ENCODE measurements around the gene NQO1.

NQO1 gene

DNA sequence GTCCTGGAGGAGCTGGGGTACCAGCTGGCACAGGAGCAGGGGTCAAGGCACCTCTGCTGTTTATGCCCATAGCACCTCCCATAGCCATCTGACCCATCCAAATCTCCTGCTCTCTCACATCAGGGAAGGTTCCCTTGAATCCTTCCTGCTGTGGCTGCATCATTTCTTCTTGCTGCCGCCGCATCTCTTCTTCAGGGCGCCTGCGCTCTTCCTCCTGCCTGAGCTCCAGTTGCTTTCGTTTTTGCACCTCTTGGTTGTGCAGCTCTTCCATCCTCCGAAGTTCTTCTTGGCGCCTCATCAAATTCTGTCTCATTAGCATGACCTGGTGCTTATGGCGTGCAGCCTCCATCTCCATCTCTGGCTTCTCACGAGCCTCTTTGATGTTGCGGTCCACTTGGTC is 30.3 kb upstream of the NQO1 start:
- no peak overlapping the region for H3K27ac Mint-ChIP-seq
- H3K36me3 Mint-ChIP-seq (ENCODE audit: low read depth) = peaks cover 10% of the 10 kb centered on the region

DNA sequence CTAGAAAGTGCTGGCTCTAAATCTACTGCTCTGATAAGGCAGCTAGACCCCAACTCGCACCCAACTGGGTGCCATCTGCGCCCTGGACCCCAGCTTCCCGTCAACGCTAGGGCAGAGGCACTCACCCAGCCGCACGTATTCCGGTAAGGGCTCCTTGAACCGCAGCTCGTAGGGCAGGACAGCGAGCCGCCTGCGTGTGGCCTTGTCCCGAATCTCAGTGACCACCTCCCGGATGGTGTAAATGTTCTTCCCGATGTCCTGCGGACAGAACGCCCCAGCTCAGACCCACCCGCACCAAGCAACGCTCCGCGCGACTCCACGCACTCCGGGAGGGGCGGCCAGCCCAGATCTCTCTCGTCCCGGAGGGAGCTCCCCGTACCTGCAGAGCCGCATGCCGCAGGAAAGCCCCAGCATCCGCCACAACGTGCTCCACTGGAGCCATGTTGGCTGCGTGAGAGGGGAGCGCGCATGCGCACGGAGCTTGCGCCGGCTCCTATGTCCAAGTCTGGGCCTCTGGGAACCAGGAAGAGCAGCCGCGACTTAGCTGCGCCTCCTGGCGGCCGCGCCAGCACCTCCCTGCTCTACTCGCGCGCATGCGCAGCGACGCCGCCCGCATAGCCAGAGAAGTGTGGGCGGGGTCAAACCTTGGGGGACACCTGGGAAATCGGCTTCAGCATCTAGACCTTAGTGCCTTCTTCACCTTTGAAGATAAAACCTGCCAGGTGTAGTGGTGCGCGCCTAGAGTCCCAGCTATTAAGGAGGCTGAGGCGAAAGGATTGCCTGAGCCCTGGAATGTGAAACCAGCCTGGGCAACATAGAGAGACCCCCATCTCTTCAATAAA is 28.3 kb upstream of the NQO1 start, which contains the start of gene NOB1:
TSS of gene NOB1 (minus strand) at position 458 of the 842 bp plus-strand sequence. CDS start at position 442, 16 bp downstream.
- H3K4me1 Mint-ChIP-seq = peaks cover 15% of the 10 kb centered on the region
- TF ChIP-seq, protein P1, sequence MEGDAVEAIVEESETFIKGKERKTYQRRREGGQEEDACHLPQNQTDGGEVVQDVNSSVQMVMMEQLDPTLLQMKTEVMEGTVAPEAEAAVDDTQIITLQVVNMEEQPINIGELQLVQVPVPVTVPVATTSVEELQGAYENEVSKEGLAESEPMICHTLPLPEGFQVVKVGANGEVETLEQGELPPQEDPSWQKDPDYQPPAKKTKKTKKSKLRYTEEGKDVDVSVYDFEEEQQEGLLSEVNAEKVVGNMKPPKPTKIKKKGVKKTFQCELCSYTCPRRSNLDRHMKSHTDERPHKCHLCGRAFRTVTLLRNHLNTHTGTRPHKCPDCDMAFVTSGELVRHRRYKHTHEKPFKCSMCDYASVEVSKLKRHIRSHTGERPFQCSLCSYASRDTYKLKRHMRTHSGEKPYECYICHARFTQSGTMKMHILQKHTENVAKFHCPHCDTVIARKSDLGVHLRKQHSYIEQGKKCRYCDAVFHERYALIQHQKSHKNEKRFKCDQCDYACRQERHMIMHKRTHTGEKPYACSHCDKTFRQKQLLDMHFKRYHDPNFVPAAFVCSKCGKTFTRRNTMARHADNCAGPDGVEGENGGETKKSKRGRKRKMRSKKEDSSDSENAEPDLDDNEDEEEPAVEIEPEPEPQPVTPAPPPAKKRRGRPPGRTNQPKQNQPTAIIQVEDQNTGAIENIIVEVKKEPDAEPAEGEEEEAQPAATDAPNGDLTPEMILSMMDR (IDR thresholded peaks at IDR 0.05; ENCODE audit: unreplicated experiment in 3 of 3) = peak; percentile 95 to 99 (median 98)
- no peaks in the 10 kb centered on the region for H3K27me3 Mint-ChIP-seq (ENCODE audit: low read depth)
- H3K9me3 Mint-ChIP-seq = no peaks in the 10 kb centered on the region
- peak within 1 kb of the TSS; percentile 100 for H3K4me3 Mint-ChIP-seq
- H3K27ac Mint-ChIP-seq = peak within 1 kb of the TSS; percentile 80 to 96 (median 95)
- H3K36me3 Mint-ChIP-seq (ENCODE audit: low read depth) = peaks cover 17% of the 10 kb centered on the region

More for the DNA sequence above, 30.3 kb upstream of the NQO1 start:
- Mint-ChIP-seq H3K4me3 (peak overlapping the region; percentile 16 to 59 (median 46)), H3K9me3 (no peaks in the 10 kb centered on the region), H3K4me1 (peaks cover 15% of the 10 kb centered on the region), H3K27me3 (ENCODE audit: low read depth) (no peaks in the 10 kb centered on the region)
- TF ChIP-seq, protein P1 (IDR thresholded peaks at IDR 0.05; ENCODE audit: unreplicated experiment in 3 of 3) = no peak

DNA sequence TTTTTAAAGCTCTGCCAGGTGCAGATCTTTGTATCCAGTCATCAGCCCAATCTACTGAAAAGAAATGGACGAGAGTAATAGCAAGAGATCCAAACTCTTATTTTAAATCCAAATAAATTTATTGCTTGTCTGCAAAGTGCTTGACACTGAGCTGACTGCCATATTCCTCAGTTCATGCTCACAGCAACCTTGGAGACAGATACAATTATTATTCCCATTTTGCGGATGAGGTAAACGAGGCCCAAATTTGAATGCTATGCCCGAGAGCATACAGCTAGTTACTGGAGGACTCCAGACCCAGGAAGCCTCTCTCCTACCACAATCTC is 27.7 kb upstream of the NQO1 start:
- Mint-ChIP-seq H3K36me3 (ENCODE audit: low read depth) (peaks cover 21% of the 10 kb centered on the region), H3K27me3 (ENCODE audit: low read depth) (no peaks in the 10 kb centered on the region), H3K4me3 (peak overlapping the region; percentile 100), H3K9me3 (no peaks in the 10 kb centered on the region), H3K4me1 (peaks cover 15% of the 10 kb centered on the region), H3K27ac (peak overlapping the region in 2 of 3 experiments; percentile 80 to 95)
- TF ChIP-seq, protein P1 (IDR thresholded peaks at IDR 0.05; ENCODE audit: unreplicated experiment in 3 of 3) = no peak

DNA sequence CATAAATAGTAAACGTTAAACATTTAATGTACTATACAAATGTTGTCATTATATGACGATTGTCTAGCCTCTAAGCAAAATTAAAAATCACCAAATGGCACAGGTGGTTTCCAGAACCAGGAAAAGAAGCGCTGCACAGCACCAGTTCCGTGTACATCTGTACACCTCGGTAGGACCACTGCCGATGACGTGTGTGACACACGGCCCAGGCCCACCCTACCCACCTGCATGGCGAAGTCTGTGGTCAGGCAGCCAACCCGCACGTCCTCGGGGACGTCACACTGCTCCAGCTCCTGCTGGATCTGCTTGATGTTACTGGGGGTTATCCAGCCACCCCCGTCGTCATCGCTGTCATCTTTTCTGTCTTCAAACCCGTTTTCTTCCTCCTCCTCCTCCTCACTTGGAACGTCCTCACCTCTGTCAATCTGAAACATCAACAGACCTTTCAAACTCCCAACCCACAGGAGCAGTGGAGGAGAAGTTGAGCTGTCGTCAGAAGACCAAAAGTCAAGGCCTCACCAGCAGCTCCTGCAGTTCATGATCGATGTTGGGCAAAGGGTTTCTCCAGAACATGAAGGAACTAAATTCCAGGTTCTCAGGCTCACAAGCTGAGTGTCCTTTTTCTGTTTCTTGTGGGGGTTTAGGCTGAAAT is 22.5 kb upstream of the NQO1 start:
- Mint-ChIP-seq H3K4me3 (no peak overlapping the region), H3K27me3 (ENCODE audit: low read depth) (no peaks in the 10 kb centered on the region), H3K36me3 (ENCODE audit: low read depth) (peaks cover 60% of the 10 kb centered on the region), H3K4me1 (peaks cover 10% of the 10 kb centered on the region), H3K9me3 (no peaks in the 10 kb centered on the region), H3K27ac (no peak overlapping the region)
- TF ChIP-seq, protein P1 (IDR thresholded peaks at IDR 0.05; ENCODE audit: unreplicated experiment in 3 of 3) = no peak

DNA sequence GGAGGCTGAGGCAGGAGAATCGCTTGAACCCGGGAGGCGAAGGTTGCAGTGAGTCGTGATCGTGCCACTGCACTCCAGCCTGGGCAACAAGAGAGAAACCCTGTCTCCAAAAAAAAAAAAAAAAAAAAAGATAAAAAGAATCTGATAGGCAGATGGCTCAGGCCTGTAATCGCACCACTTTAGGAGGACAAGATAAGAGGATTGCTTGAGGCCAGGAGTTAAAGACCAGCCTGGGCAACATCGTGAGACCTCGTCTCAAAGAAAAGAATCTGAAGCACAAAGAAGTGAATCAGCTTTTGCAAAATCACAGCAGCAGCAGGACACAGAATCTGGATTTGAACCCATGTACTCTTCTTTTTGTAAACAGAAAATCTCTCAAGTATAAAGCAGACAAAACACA is 20.8 kb upstream of the NQO1 start:
- Mint-ChIP-seq H3K27me3 (ENCODE audit: low read depth) (no peaks in the 10 kb centered on the region), H3K36me3 (ENCODE audit: low read depth) (peaks cover 73% of the 10 kb centered on the region), H3K4me1 (peaks cover 2% of the 10 kb centered on the region), H3K9me3 (no peaks in the 10 kb centered on the region), H3K27ac (no peak overlapping the region), H3K4me3 (no peak overlapping the region)
- TF ChIP-seq, protein P1 (IDR thresholded peaks at IDR 0.05; ENCODE audit: unreplicated experiment in 3 of 3) = no peak

All from nephron (organoid).